ENCODE results near the gene USP30. TPM values are rescaled to one million over a fixed set of nuclear protein-coding genes. Genes with fewer than 3 reads are reported as not detected.

USP30 gene
- 10 to 100 TPM; 21.8 to 23.0 TPM for total RNA-seq
- polyA plus RNA-seq (2013, experiment 1 of 2): 7.6 TPM
- polyA plus RNA-seq (2013, experiment 2 of 2): 8.6 TPM
- total RNA-seq: 2.3 to 23.1 (median 13.0) reads per million in 172 experiments

DNA sequence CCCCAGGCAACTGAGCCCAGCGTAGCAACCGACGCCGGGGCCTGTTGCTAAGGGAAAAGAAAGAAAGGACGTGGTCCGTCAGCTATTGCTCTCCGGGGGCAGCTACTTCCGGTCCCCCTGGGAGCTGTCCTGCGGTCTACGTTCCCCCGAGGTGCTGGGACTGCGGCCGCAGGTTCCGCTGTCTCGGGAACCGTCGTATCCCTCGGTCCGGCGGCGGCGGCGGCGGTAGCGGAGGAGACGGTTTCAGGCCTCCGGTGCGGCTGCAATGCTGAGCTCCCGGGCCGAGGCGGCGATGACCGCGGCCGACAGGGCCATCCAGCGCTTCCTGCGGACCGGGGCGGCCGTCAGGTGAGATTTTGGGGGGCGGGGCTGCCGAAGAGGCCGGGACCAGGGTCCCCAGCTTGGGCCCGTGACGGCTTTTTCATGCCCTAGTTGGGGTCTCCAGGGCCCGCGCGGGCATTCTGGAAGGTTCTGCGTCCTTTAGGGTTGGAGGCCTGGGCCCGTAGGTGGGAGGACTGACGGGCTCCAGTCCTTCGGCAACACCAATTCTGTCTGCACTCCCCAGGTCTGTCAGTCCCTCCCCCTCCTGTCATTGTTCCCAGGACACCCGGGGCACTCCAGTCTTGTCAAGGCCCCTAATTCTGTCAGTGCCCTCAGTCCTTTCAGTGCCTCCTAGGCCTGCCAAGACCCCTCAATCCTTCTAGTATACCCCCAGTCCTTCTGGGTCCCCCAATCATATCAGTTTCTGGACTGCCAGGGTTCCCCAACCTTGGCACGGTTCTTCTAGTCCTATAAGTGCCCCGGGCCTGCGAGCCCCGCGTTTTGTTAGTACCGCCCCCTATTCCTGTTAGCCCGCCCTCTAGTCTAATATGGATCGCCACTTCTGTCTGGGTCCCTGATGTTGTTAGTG lies at the start of gene USP30:
Gene USP30 (plus strand): TSS at position 163 of the 910 bp plus-strand sequence. CDS start 103 bp downstream, at position 266.
- H3K27ac Mint-ChIP-seq: peak within 1 kb of the TSS; percentile 86
- Histone ChIP-seq H3K9me3 (ENCODE audit: control insufficient read depth in 1 of 2, insufficient read depth in 1 of 2, low read length in 2 of 2) (no peaks in the 10 kb centered on the region), H3K27me3 (ENCODE audit: control insufficient read depth in 1 of 2, insufficient read depth in 2 of 2, low read length in 2 of 2) (no peaks in the 10 kb centered on the region), H3K36me3 (ENCODE audit: insufficient read depth, low read length) (peaks cover under 1% of the 10 kb centered on the region), H3K27ac (ENCODE audit: low read depth in 1 of 2, low read length in 2 of 2) (peak within 1 kb of the TSS; percentile 87), H3K4me3 (ENCODE audit: low read length) (peak within 1 kb of the TSS; percentile 92), H3K4me1 (ENCODE audit: insufficient read depth, low read length) (peaks cover 23% of the 10 kb centered on the region)
- intact Hi-C loops (cut with DNase I, micrococcal nuclease): loop anchor here (1.0 to 10.0 kb wide), 13 partner anchors 40 to 1368 kb away; partner anchors contain the start of genes ALKBH2 (in 2 of the 2), PWP1 (in 2 of the 2), SART3 (in 2 of the 2) and C12orf76 (in 1 of the 2)
- ChIA-PET CTCF (interaction anchor here (3.8 kb wide), 1 partner anchor 41 kb away, joined by 31 read pairs; the partner anchor contains the start of gene ALKBH2), POLR2A (interaction anchor here (0.6 to 2.8 kb wide), 11 partner anchors 11 to 1666 kb away, joined by 3 to 13 read pairs (median 4); partner anchors contain the start of genes ALKBH2, ISCU, KCTD10 and SSH1)
- H3K4me1 Mint-ChIP-seq (ENCODE audit: low read depth): peaks cover 13% of the 10 kb centered on the region
- ATAC-seq (ENCODE audit: poor library complexity) (peak; percentile 77), DNase-seq (peak; percentile 75 to 93 (median 81))
- H3K27me3 Mint-ChIP-seq: no peaks in the 10 kb centered on the region
- H3K4me3 Mint-ChIP-seq: peak within 1 kb of the TSS; percentile 98
- peaks cover 31% of the 10 kb centered on the region for H3K36me3 Mint-ChIP-seq (ENCODE audit: low read depth)
- TF ChIP-seq, protein P1, sequence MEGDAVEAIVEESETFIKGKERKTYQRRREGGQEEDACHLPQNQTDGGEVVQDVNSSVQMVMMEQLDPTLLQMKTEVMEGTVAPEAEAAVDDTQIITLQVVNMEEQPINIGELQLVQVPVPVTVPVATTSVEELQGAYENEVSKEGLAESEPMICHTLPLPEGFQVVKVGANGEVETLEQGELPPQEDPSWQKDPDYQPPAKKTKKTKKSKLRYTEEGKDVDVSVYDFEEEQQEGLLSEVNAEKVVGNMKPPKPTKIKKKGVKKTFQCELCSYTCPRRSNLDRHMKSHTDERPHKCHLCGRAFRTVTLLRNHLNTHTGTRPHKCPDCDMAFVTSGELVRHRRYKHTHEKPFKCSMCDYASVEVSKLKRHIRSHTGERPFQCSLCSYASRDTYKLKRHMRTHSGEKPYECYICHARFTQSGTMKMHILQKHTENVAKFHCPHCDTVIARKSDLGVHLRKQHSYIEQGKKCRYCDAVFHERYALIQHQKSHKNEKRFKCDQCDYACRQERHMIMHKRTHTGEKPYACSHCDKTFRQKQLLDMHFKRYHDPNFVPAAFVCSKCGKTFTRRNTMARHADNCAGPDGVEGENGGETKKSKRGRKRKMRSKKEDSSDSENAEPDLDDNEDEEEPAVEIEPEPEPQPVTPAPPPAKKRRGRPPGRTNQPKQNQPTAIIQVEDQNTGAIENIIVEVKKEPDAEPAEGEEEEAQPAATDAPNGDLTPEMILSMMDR (IDR thresholded peaks at IDR 0.05): no peak
- no peaks in the 10 kb centered on the region for H3K9me3 Mint-ChIP-seq

DNA sequence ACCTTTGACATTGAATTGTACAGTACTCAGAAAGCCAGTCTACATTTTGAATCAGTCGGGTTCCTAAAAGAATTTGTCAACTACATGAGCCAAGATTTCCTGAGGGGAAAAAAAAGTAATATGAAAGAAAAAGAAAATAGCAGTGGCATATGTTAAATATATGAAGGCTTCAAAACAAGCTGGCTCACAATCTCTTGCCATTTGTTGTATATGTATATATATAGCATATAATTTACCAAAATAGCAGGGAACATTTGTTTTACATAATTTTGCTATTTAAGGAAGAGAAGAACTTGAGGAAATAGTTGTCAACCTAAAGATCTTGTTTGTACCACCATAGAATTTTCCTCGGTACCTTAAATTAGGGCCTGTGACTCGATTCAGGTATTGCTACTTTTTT lies 48.4 kb upstream of the USP30 start:
- TF ChIP-seq, protein P1 (IDR thresholded peaks at IDR 0.05): no peak
- DNase-seq: no peak
- Histone ChIP-seq H3K36me3 (ENCODE audit: insufficient read depth, low read length) (no peaks in the 10 kb centered on the region), H3K4me3 (ENCODE audit: low read length) (no peak overlapping the region), H3K27me3 (ENCODE audit: control insufficient read depth in 1 of 2, insufficient read depth in 2 of 2, low read length in 2 of 2) (no peaks in the 10 kb centered on the region), H3K4me1 (ENCODE audit: insufficient read depth, low read length) (no peaks in the 10 kb centered on the region), H3K9me3 (ENCODE audit: control insufficient read depth in 1 of 2, insufficient read depth in 1 of 2, low read length in 2 of 2) (no peaks in the 10 kb centered on the region), H3K27ac (ENCODE audit: low read depth in 1 of 2, low read length in 2 of 2) (no peak overlapping the region)
- peaks cover 27% of the 10 kb centered on the region for H3K27me3 Mint-ChIP-seq
- H3K27ac Mint-ChIP-seq: no peak overlapping the region
- no peaks in the 10 kb centered on the region for H3K4me1 Mint-ChIP-seq (ENCODE audit: low read depth)
- intact Hi-C loops (cut with DNase I, micrococcal nuclease): no loop called here
- H3K36me3 Mint-ChIP-seq (ENCODE audit: low read depth): no peaks in the 10 kb centered on the region
- ChIA-PET POLR2A (no interaction called here), CTCF (no interaction called here)
- no peak for ATAC-seq (ENCODE audit: poor library complexity)
- no peak overlapping the region for H3K4me3 Mint-ChIP-seq
- no peaks in the 10 kb centered on the region for H3K9me3 Mint-ChIP-seq

GRCh38 chr12:109009766-109010165 lies 42.6 kb upstream of the USP30 start:
- intact Hi-C loops (cut with DNase I, micrococcal nuclease): no loop called here
- H3K9me3 ChIP-seq (ENCODE audit: control insufficient read depth in 1 of 2, insufficient read depth in 1 of 2, low read length in 2 of 2): no peaks in the 10 kb centered on the region
- ChIA-PET POLR2A (no interaction called here), CTCF (no interaction called here)
- H3K27me3 ChIP-seq (ENCODE audit: control insufficient read depth in 1 of 2, insufficient read depth in 2 of 2, low read length in 2 of 2): no peaks in the 10 kb centered on the region
- H3K4me1 Mint-ChIP-seq (ENCODE audit: low read depth): no peaks in the 10 kb centered on the region
- H3K27me3 Mint-ChIP-seq: peaks cover 50% of the 10 kb centered on the region
- no peaks in the 10 kb centered on the region for H3K9me3 Mint-ChIP-seq
- H3K27ac ChIP-seq (ENCODE audit: low read depth in 1 of 2, low read length in 2 of 2): no peak overlapping the region
- ATAC-seq (ENCODE audit: poor library complexity) (no peak), DNase-seq (no peak)
- H3K36me3 ChIP-seq (ENCODE audit: insufficient read depth, low read length): no peaks in the 10 kb centered on the region
- H3K4me3 Mint-ChIP-seq: no peak overlapping the region
- TF ChIP-seq, protein P1 (IDR thresholded peaks at IDR 0.05): no peak
- no peaks in the 10 kb centered on the region for H3K36me3 Mint-ChIP-seq (ENCODE audit: low read depth)
- no peak overlapping the region for H3K4me3 ChIP-seq (ENCODE audit: low read length)
- H3K27ac Mint-ChIP-seq: no peak overlapping the region
- H3K4me1 ChIP-seq (ENCODE audit: insufficient read depth, low read length): no peaks in the 10 kb centered on the region
